Measurements from ENCODE around the gene KTN1. TPM values are rescaled to one million over a fixed set of nuclear protein-coding genes. Genes with fewer than 3 reads are reported as not detected.

Gene KTN1
- total and polyA plus RNA-seq, 12 donors = 161 to 293 (median 247) TPM

DNA sequence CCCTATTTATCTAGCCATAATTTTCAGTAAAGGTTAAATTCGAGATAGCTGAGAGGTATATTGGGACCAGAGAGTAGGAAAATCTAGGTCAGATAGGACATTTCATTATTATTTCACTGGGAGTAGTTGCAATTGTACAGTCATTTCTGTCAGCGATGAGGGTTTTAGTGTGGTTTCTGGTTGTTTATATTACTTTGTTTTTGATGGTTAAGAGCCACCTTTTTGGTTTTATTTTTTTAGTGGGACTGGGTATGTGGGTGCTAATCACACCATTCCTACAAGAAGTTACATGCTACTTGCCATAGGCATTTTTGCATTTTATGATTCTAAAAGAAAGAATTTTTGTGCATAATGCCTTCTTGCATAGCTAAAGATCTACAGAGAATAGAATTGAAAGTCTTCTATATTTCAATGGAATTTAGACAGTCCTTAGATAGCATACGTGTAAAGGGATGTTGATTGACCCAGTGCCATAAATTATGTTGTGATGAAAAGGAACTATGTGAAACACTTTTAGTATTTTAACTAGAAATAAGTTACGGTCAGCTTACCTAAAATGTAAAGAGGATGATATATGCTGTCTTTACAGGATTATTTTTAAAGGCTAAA is 85.2 kb downstream of the KTN1 start:
- intact Hi-C loops (cut with DNase I) = loop anchor here in 3 of 10 donors (10.0 kb wide), 3 partner anchors 80 to 220 kb away; partner anchors contain the start of genes KTN1 (in 1 of the 3) and TBPL2 (in 1 of the 3)
- peaks cover 0 to 27% (median 0%) of the 10 kb centered on the region in 9 donors for H3K4me1 ChIP-seq
- H3K4me3 ChIP-seq = no peak overlapping the region
- peaks cover 0 to 98% (median 0%) of the 10 kb centered on the region in 9 donors for H3K36me3 ChIP-seq
- no peaks in the 10 kb centered on the region for H3K9me3 ChIP-seq
- H3K27ac ChIP-seq = no peak overlapping the region
- no peak for DNase-seq
- ATAC-seq = no peak
- 85 to 90% methylated on average over 4 of the region's 4 CpGs for WGBS, 2 donors
- no peaks in the 10 kb centered on the region for H3K27me3 ChIP-seq
- TF ChIP-seq, protein P1, sequence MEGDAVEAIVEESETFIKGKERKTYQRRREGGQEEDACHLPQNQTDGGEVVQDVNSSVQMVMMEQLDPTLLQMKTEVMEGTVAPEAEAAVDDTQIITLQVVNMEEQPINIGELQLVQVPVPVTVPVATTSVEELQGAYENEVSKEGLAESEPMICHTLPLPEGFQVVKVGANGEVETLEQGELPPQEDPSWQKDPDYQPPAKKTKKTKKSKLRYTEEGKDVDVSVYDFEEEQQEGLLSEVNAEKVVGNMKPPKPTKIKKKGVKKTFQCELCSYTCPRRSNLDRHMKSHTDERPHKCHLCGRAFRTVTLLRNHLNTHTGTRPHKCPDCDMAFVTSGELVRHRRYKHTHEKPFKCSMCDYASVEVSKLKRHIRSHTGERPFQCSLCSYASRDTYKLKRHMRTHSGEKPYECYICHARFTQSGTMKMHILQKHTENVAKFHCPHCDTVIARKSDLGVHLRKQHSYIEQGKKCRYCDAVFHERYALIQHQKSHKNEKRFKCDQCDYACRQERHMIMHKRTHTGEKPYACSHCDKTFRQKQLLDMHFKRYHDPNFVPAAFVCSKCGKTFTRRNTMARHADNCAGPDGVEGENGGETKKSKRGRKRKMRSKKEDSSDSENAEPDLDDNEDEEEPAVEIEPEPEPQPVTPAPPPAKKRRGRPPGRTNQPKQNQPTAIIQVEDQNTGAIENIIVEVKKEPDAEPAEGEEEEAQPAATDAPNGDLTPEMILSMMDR (IDR thresholded peaks at IDR 0.05) = no peak

DNA sequence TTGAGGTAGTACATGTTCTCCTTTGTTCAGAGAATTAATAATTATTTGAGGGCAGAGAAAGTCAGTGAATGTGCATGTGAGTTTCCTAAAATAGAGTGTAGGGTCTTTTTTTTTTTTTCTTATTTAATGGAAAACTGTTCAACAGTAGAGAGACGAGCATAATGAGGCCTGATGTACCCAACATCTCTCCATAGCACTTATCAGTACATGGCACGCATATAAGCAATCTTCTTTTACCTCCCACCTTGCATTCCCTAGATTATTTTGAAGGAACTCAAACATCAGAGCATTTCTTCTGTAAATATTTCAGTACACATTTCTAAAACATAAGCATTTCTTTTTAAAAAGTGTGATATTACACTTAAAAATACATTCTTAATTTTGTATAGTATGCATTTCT is 87.8 kb downstream of the KTN1 start:
- TF ChIP-seq, protein P1 (IDR thresholded peaks at IDR 0.05) = no peak

DNA sequence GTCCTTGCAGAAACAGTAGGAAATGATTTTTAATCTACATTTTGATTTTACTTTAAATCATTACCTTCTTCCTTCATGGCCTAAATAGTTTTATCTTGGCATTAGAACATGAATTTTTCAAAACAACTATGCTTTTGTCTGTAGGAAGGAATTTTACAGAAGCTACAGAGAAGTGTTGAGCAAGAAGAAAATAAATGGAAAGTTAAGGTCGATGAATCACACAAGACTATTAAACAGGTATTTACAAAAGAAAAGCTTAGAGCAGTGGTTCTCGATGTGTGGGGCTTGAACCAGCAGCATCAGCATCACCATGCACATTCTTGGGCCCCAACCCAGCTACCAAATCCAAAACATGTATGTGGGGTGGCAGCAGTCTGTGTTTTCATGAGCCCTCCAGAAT is 91.6 kb downstream of the KTN1 start:
- peaks cover 0 to 98% (median 30%) of the 10 kb centered on the region in 9 donors for H3K36me3 ChIP-seq
- TF ChIP-seq, protein P1 (IDR thresholded peaks at IDR 0.05) = no peak
- peaks cover 0 to 7% (median 0%) of the 10 kb centered on the region in 9 donors for H3K4me1 ChIP-seq
- WGBS, 2 donors = 95 to 99% methylated on average over 2 of the region's 2 CpGs
- no peak for ATAC-seq
- no peaks in the 10 kb centered on the region for H3K9me3 ChIP-seq
- no peaks in the 10 kb centered on the region for H3K27me3 ChIP-seq
- no peak overlapping the region for H3K4me3 ChIP-seq
- DNase-seq = no peak
- intact Hi-C loops (cut with DNase I) = no loop called here
- no peak overlapping the region for H3K27ac ChIP-seq

More for the DNA sequence above, 87.8 kb downstream of the KTN1 start:
- WGBS, 2 donors = 63 to 71% methylated on average over 2 of the region's 2 CpGs
- Histone ChIP-seq H3K9me3 (no peaks in the 10 kb centered on the region), H3K36me3 (peaks cover 0 to 98% (median 17%) of the 10 kb centered on the region in 9 donors), H3K4me1 (peaks cover 0 to 7% (median 0%) of the 10 kb centered on the region in 9 donors), H3K27me3 (no peaks in the 10 kb centered on the region), H3K4me3 (no peak overlapping the region), H3K27ac (no peak overlapping the region)
- intact Hi-C loops (cut with DNase I) = loop anchor here in 3 of 10 donors (10.0 kb wide), 3 partner anchors 83 to 223 kb away; partner anchors contain the start of genes KTN1 (in 1 of the 3) and TBPL2 (in 1 of the 3)
- DNase-seq = no peak
- ATAC-seq = no peak

DNA sequence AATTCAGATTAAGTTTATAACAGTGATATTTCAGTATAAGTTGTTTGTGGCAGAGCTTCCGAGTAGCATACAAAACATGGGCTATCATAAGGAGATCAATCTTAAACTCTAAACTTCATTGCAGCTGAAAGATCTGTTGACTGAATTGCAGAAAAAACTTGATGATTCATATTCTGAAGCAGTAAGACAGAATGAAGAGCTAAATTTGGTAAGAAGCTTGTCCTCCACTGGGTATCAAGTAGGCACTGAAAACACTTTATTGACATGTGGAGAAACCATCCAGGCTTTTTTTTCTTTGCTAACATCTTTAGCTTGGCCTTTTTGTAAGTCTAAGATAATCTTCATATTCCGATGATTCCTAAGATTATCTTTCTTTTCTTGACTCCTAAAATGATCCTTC is 93.0 kb downstream of the KTN1 start:
- Histone ChIP-seq H3K36me3 (peaks cover 0 to 98% (median 33%) of the 10 kb centered on the region in 9 donors), H3K9me3 (no peaks in the 10 kb centered on the region), H3K4me3 (no peak overlapping the region), H3K27ac (no peak overlapping the region), H3K27me3 (no peaks in the 10 kb centered on the region), H3K4me1 (peaks cover 0 to 7% (median 0%) of the 10 kb centered on the region in 9 donors)
- TF ChIP-seq, protein P1 (IDR thresholded peaks at IDR 0.05) = no peak
- 74 to 91% methylated on average over 2 of the region's 2 CpGs for WGBS, 2 donors
- ATAC-seq (no peak), DNase-seq (no peak)
- intact Hi-C loops (cut with DNase I) = no loop called here
